Liver (tissue), 3 donors: ENCODE results near the gene PPDPF.

Experiments
- ATF3 ChIP-seq: IDR thresholded peaks from 2 replicates; pipeline ENCODE4 v1.6.1; 2016; ENCODE audit warnings: antibody characterized with exemption
- CTCF ChIP-seq: fragments of 150-350 bp; IDR thresholded peaks from 2 replicates; pipeline ENCODE4 v1.5.1; 2017; ENCODE audit warnings: improper control_type of control experiment, low read depth, low read length; ENCODE audit not compliant: missing input control
- EGR1 ChIP-seq, 2 donors: IDR thresholded peaks; 2 replicates each; pipeline ENCODE4 v1.6.1; 2016 to 2018; ENCODE audit warnings: antibody characterized with exemption in 2 of 2, low read depth in 2 of 2
- GABPA ChIP-seq, 2 donors: IDR thresholded peaks in 1 of 2; conservative IDR thresholded peaks in 1 of 2; 2 replicates each; pipeline ENCODE4 v1.6.1; 2016; ENCODE audit warnings: antibody characterized with exemption in 2 of 2, mild to moderate bottlenecking in 1 of 2, moderate library complexity in 1 of 2
- HNF4A ChIP-seq, 2 donors: conservative IDR thresholded peaks; 2 replicates each; pipeline ENCODE4 v1.6.1; 2016; ENCODE audit warnings: antibody characterized with exemption in 2 of 2, mild to moderate bottlenecking in 2 of 2
- JUND ChIP-seq, 2 donors: IDR thresholded peaks; 2 replicates each; pipeline ENCODE4 v1.6.1; 2016; ENCODE audit warnings: antibody characterized with exemption in 2 of 2
- RAD21 ChIP-seq, 2 donors: IDR thresholded peaks; 2 replicates each; pipeline ENCODE4 v1.6.1; 2016; ENCODE audit warnings: antibody characterized with exemption in 2 of 2, mild to moderate bottlenecking in 2 of 2
- SP1 ChIP-seq: IDR thresholded peaks from 2 replicates; pipeline ENCODE4 v1.6.1; 2018; ENCODE audit warnings: antibody characterized with exemption, mild to moderate bottlenecking
- TAF1 ChIP-seq: conservative IDR thresholded peaks from 2 replicates; pipeline ENCODE4 v1.6.1; 2016; ENCODE audit warnings: antibody characterized with exemption, mild to moderate bottlenecking
- YY1 ChIP-seq: IDR thresholded peaks from 2 replicates; pipeline ENCODE4 v1.6.1; 2016; ENCODE audit warnings: antibody characterized with exemption, mild to moderate bottlenecking
- ZBTB33 ChIP-seq: IDR thresholded peaks from 2 replicates; pipeline ENCODE4 v1.6.1; 2016; ENCODE audit warnings: antibody characterized with exemption
- TF ChIP-seq, protein P1 (sequence below): IDR thresholded peaks from 2 replicates; pipeline ENCODE4 v1.6.1; 2016; ENCODE audit warnings: antibody characterized with exemption, mild to moderate bottlenecking
- TF ChIP-seq, protein P2 (sequence below): IDR thresholded peaks from 2 replicates; pipeline ENCODE4 v1.6.1; 2016; ENCODE audit warnings: antibody characterized with exemption
- donor health status: healthy.
- donor health status: healthy.

- TF ChIP-seq, protein P1, sequence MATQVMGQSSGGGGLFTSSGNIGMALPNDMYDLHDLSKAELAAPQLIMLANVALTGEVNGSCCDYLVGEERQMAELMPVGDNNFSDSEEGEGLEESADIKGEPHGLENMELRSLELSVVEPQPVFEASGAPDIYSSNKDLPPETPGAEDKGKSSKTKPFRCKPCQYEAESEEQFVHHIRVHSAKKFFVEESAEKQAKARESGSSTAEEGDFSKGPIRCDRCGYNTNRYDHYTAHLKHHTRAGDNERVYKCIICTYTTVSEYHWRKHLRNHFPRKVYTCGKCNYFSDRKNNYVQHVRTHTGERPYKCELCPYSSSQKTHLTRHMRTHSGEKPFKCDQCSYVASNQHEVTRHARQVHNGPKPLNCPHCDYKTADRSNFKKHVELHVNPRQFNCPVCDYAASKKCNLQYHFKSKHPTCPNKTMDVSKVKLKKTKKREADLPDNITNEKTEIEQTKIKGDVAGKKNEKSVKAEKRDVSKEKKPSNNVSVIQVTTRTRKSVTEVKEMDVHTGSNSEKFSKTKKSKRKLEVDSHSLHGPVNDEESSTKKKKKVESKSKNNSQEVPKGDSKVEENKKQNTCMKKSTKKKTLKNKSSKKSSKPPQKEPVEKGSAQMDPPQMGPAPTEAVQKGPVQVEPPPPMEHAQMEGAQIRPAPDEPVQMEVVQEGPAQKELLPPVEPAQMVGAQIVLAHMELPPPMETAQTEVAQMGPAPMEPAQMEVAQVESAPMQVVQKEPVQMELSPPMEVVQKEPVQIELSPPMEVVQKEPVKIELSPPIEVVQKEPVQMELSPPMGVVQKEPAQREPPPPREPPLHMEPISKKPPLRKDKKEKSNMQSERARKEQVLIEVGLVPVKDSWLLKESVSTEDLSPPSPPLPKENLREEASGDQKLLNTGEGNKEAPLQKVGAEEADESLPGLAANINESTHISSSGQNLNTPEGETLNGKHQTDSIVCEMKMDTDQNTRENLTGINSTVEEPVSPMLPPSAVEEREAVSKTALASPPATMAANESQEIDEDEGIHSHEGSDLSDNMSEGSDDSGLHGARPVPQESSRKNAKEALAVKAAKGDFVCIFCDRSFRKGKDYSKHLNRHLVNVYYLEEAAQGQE: no peak
- TF ChIP-seq CTCF (no peak), SP1 (no peak), RAD21 (IDR thresholded peaks at IDR 0.05) (no peak), JUND (IDR thresholded peaks at IDR 0.05) (no peak), EGR1 (IDR thresholded peaks at IDR 0.05; ENCODE audit: low read depth in 2 of 2) (no peak), ATF3 (no peak), HNF4A (conservative IDR thresholded peaks at IDR 0.05) (no peak), TAF1 (no peak), ZBTB33 (no peak), YY1 (no peak), GABPA (IDR thresholded peaks at IDR 0.05 in 1 of 2, conservative IDR thresholded peaks at IDR 0.05 in 1 of 2) (no peak)
- TF ChIP-seq, protein P2, sequence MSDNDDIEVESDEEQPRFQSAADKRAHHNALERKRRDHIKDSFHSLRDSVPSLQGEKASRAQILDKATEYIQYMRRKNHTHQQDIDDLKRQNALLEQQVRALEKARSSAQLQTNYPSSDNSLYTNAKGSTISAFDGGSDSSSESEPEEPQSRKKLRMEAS: no peak
Observed at GRCh38 chr20:63478346-63479302, 41.9 kb upstream of the PPDPF start.
